T47D (cell line): ENCODE measurements around the gene PCDHGB7.
A peak's percentile ranks its signal among the peaks of the same experiment; 100 is the strongest.
"Not testable (repeated sequence)": the region's sequence is repeated elsewhere in the genome, so short reads cannot be mapped to it uniquely, and the experiment has no call there.

Experiments used
- DNase-seq, 2 experiments: peaks; one replicate each; pipeline versions ENCODE4 v3.0.0 to v3.0.0-alpha.2; 2011 to 2012; ENCODE audit warnings: low read depth in 1 of 2, low spot score in 1 of 2
- JUND ChIP-seq: IDR thresholded peaks from 2 replicates; pipeline ENCODE4 v1.6.1; 2012; ENCODE audit warnings: low read depth
- in situ Hi-C: cut with HindIII; loops from 2 replicates; pipeline ENCODE4 v1.10.0; 2016; ENCODE audit warnings: low sequenced_read_pairs, low pct_unique_long_range_greater_than_20kb

The PCDHGB7 gene

DNA sequence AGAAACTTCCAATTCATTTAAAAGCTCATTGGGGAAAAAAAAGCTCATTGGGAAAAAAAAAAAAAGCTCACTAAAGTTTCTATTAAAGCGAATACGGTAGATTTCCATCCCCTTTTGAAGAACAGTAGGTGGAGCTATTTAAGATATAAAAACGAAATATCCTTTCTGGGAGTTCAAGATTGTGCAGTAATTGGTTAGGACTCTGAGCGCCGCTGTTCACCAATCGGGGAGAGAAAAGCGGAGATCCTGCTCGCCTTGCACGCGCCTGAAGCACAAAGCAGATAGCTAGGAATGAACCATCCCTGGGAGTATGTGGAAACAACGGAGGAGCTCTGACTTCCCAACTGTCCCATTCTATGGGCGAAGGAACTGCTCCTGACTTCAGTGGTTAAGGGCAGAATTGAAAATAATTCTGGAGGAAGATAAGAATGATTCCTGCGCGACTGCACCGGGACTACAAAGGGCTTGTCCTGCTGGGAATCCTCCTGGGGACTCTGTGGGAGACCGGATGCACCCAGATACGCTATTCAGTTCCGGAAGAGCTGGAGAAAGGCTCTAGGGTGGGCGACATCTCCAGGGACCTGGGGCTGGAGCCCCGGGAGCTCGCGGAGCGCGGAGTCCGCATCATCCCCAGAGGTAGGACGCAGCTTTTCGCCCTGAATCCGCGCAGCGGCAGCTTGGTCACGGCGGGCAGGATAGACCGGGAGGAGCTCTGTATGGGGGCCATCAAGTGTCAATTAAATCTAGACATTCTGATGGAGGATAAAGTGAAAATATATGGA, 13.0 kb downstream of the PCDHGB7 start, which contains the start of gene PCDHGA12:
Gene PCDHGA12, plus strand, starts transcription at position 176 of the 782 bp plus-strand sequence. Its CDS starts 253 bp downstream, at position 429.
- in situ Hi-C loops: no loop called here
- TF ChIP-seq JUND: no peak
- DNase-seq: no peak

DNA sequence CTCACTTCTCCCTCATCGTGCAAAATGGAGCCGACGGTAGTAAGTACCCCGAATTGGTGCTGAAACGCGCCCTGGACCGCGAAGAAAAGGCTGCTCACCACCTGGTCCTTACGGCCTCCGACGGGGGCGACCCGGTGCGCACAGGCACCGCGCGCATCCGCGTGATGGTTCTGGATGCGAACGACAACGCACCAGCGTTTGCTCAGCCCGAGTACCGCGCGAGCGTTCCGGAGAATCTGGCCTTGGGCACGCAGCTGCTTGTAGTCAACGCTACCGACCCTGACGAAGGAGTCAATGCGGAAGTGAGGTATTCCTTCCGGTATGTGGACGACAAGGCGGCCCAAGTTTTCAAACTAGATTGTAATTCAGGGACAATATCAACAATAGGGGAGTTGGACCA, 13.8 kb downstream of the PCDHGB7 start:
- in situ Hi-C loops: no loop called here
- no peak for DNase-seq
- TF ChIP-seq JUND: no peak

DNA sequence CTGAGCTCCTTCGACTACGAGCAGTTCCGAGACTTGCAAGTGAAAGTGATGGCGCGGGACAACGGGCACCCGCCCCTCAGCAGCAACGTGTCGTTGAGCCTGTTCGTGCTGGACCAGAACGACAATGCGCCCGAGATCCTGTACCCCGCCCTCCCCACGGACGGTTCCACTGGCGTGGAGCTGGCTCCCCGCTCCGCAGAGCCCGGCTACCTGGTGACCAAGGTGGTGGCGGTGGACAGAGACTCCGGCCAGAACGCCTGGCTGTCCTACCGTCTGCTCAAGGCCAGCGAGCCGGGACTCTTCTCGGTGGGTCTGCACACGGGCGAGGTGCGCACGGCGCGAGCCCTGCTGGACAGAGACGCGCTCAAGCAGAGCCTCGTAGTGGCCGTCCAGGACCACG, 14.8 kb downstream of the PCDHGB7 start:
- DNase-seq, in situ Hi-C loops: not testable (repeated sequence)

DNA sequence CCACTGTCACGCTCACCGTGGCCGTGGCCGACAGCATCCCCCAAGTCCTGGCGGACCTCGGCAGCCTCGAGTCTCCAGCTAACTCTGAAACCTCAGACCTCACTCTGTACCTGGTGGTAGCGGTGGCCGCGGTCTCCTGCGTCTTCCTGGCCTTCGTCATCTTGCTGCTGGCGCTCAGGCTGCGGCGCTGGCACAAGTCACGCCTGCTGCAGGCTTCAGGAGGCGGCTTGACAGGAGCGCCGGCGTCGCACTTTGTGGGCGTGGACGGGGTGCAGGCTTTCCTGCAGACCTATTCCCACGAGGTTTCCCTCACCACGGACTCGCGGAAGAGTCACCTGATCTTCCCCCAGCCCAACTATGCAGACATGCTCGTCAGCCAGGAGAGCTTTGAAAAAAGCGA, 15.2 kb downstream of the PCDHGB7 start:
- DNase-seq, in situ Hi-C loops: not testable (repeated sequence)

DNA sequence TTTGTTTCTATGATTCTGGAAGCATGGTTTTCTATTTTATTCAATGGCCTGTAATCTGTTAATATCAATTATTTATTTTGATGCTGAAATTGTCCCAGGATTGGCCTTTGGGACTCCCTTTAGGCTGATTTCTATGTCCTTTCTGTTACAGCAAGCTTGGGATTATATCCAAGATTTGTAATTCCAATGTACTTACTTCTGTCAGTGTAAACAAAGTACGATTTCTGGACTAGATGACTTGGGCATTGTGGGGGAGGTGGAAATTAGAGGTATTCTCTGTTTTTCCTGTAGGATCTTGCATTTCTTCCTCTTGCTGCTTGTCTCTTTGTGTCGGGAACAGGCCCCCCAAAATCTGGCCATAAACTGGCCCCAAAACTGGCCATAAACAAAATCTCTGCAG, 16.5 kb downstream of the PCDHGB7 start:
- DNase-seq: no peak
- in situ Hi-C loops: no loop called here

DNA sequence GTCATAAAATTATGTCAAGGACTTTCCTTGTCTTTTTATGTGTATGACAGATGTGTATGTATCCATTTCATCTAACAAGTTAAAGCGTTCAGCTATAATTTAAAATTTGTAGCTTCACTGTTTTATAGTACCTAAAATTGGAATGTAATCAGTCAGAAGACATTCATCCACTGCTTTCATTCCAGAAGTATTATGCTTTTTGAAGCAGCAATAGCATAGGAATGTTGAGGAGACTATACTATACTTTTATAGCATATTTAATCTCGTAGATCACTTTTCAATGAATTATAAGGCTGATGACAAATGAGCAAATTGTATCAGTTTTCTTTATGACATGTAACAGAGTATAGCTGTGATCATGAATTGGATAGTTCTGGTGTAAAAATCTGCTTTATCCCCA, 19.7 kb downstream of the PCDHGB7 start:
- no peak for DNase-seq
- in situ Hi-C loops: no loop called here
- TF ChIP-seq JUND: no peak

More for the DNA sequence above, 16.5 kb downstream of the PCDHGB7 start:
- TF ChIP-seq JUND: no peak

DNA sequence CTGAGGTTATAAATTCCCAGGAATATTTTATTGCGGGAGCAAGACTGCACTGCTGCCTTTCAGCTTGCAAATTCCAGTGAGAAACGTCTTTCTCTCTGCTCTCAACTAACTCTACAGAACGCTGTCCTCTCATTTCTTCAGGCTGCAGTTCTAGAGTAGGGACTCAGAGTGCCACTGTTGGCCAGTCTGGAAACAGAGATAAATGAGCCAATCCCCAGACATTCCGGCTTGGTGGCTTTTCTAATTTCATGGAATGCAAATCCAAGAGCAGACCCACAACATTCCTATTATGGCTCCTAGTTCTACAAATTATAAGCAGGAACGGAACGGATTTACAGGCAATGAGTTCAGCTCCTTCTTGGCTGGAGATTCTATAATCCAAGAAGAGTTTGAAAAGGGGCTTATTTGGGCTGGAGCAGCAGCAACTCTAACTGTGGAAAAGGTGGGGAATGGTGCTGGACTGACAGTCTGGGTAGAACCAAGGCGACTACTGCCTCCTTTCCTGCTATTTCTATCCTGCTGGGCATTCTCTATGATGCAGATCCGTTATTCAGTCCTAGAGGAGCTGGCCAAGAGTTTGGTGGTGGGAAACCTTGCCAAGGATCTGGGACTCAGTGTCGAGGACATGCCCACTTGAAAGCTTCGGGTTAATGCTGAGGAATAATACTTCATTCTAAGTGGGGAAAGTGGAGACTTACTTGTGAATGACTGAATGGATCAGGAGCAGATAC, 22.1 kb downstream of the PCDHGB7 start:
- in situ Hi-C loops: no loop called here
- TF ChIP-seq JUND: no peak
- peak in 1 of 2 experiments; percentile 89 for DNase-seq

DNA sequence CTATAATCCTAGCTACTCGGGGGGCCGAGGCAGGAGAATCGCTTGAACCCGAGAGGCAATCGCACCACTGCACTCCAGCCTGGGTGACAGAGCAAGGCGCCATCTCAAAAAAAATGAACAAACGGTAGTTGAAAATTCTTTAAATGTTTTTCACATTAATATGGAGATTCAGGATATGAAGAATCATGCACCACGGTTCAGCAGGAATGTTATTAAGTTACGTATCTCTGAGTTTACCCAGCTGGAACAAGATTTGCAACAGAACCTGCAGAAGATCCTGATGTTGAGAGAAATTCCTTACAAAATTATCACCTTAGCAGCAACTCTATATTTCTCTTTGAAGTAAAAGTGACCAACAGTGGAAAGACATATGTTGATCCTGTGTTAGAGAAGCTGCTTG, 22.9 kb downstream of the PCDHGB7 start:
- DNase-seq: no peak
- TF ChIP-seq JUND: no peak
- in situ Hi-C loops: no loop called here

DNA sequence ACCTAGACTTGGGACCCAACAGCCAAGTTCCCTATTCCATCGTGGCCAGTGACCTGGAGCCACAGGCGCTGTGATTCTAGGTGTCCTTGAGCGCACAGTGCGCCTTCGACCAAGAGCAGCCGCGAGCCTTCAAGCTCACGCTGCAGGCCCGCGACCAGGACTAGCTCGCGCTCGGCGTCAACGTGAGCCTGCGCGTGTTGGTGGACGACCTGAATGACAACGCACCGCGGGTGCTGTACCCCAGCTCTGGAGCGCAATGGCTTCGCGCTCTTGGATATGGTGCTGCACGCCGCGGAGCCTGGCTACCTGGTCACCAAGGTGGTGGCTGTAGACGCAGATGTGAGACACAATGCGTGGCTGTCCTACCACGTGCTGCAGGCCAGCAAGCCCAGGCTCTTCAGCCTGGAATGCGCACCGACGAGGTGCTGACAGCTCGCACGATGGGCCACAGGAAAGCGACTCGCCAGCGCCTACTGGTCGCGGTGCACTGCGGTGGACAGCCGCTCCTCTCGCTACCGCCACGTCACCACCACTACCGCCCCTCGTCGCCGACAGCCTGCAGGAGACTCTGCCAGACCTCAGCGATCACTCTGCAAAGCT, 24.2 kb downstream of the PCDHGB7 start:
- DNase-seq: no peak
- in situ Hi-C loops: no loop called here
- TF ChIP-seq JUND: no peak

DNA sequence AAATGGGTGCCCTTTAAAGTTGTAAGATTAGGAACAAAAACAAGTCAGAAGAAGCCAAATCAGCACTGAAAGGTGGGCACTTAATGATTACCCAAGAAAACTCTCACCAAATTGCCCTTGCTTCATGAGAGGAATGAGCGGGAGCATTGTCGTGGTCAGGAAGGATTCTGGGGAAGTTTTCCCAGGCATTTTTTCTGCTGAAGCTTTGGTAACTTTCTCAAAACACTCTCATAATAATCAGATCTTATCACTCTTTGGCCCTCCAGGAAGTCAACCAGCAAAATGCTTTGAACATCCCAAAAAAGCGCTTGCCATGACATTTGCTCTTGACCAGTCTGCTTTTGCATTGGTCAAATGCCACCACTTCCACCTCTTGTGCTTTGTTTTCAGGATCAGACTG, 47.9 kb downstream of the PCDHGB7 start:
- no peak for TF ChIP-seq JUND
- in situ Hi-C loops: no loop called here

More for the DNA sequence above, 47.9 kb downstream of the PCDHGB7 start:
- no peak for DNase-seq
